ENCODE data around the gene GTF3C5. TPM values are rescaled to one million over a fixed set of nuclear protein-coding genes. Genes with fewer than 3 reads are reported as not detected.
"Not testable (repeated sequence)": the region's sequence is repeated elsewhere in the genome, so short reads cannot be mapped to it uniquely, and the experiment has no call there.

GTF3C5 gene
- total RNA-seq, 1 donor from 2014 or later, result 29.7 TPM

GRCh38 chr9:133067006-133067405 lies 36.2 kb downstream of the GTF3C5 start:
- DNase-seq (ENCODE audit: low read depth) (no peak), FAIRE-seq (no peak)
- no peak for TF ChIP-seq CTCF (IDR thresholded peaks at IDR 0.05; ENCODE audit: insufficient read depth, low read length, severe bottlenecking)
- Histone ChIP-seq H3K27me3 (ENCODE audit: control insufficient read depth, insufficient read depth, low read length) (no peaks in the 10 kb centered on the region), H3K36me3 (ENCODE audit: control insufficient read depth, insufficient read depth, low read length) (no peaks in the 10 kb centered on the region), H3K4me3 (ENCODE audit: low read depth, low read length) (no peak overlapping the region)

GRCh38 chr9:133067813-133068212 lies 37.0 kb downstream of the GTF3C5 start:
- peak; percentile 95 for DNase-seq (ENCODE audit: low read depth)
- peak; percentile 83 for FAIRE-seq
- TF ChIP-seq CTCF (IDR thresholded peaks at IDR 0.05; ENCODE audit: insufficient read depth, low read length, severe bottlenecking), result no peak
- Histone ChIP-seq H3K27me3 (ENCODE audit: control insufficient read depth, insufficient read depth, low read length) (no peaks in the 10 kb centered on the region), H3K36me3 (ENCODE audit: control insufficient read depth, insufficient read depth, low read length) (no peaks in the 10 kb centered on the region), H3K4me3 (ENCODE audit: low read depth, low read length) (no peak overlapping the region)

- H3K36me3 ChIP-seq (ENCODE audit: control insufficient read depth, insufficient read depth, low read length); H3K27me3 ChIP-seq (ENCODE audit: control insufficient read depth, insufficient read depth, low read length); DNase-seq (ENCODE audit: low read depth); H3K4me3 ChIP-seq (ENCODE audit: low read depth, low read length): not testable (repeated sequence)
- peak; percentile 97 for FAIRE-seq
These were observed 37.6 kb downstream of the GTF3C5 start for GRCh38 chr9:133068431-133068830.

GRCh38 chr9:133070500-133070961 lies 39.7 kb downstream of the GTF3C5 start:
- not testable (repeated sequence) for DNase-seq (ENCODE audit: low read depth); H3K27me3 ChIP-seq (ENCODE audit: control insufficient read depth, insufficient read depth, low read length); H3K4me3 ChIP-seq (ENCODE audit: low read depth, low read length); H3K36me3 ChIP-seq (ENCODE audit: control insufficient read depth, insufficient read depth, low read length)
- FAIRE-seq, result peak; percentile 95

- not testable (repeated sequence) for H3K36me3 ChIP-seq (ENCODE audit: control insufficient read depth, insufficient read depth, low read length); DNase-seq (ENCODE audit: low read depth); FAIRE-seq; H3K27me3 ChIP-seq (ENCODE audit: control insufficient read depth, insufficient read depth, low read length); H3K4me3 ChIP-seq (ENCODE audit: low read depth, low read length)
These were observed 40.2 kb downstream of the GTF3C5 start for GRCh38 chr9:133070985-133071384.

- H3K27me3 ChIP-seq (ENCODE audit: control insufficient read depth, insufficient read depth, low read length), result no peaks in the 10 kb centered on the region
- TF ChIP-seq CTCF (IDR thresholded peaks at IDR 0.05; ENCODE audit: insufficient read depth, low read length, severe bottlenecking), result no peak
- FAIRE-seq (no peak), DNase-seq (ENCODE audit: low read depth) (no peak)
- no peaks in the 10 kb centered on the region for H3K36me3 ChIP-seq (ENCODE audit: control insufficient read depth, insufficient read depth, low read length)
- H3K4me3 ChIP-seq (ENCODE audit: low read depth, low read length), result no peak overlapping the region
These were observed 40.8 kb downstream of the GTF3C5 start for GRCh38 chr9:133071484-133072150.

GRCh38 chr9:133072210-133072609 lies 41.4 kb downstream of the GTF3C5 start:
- not testable (repeated sequence) for DNase-seq (ENCODE audit: low read depth); H3K27me3 ChIP-seq (ENCODE audit: control insufficient read depth, insufficient read depth, low read length); H3K4me3 ChIP-seq (ENCODE audit: low read depth, low read length); H3K36me3 ChIP-seq (ENCODE audit: control insufficient read depth, insufficient read depth, low read length); FAIRE-seq
